T47D (cell line): ENCODE data around the gene LGALS7.

Experiments
- DNase-seq, 2 experiments: peaks; one replicate each; pipeline versions ENCODE4 v3.0.0 to v3.0.0-alpha.2; 2011 to 2012; ENCODE audit warnings: low read depth in 1 of 2, low spot score in 1 of 2
- JUND ChIP-seq: IDR thresholded peaks from 2 replicates; pipeline ENCODE4 v1.6.1; 2012; ENCODE audit warnings: low read depth
- in situ Hi-C: cut with HindIII; loops from 2 replicates; pipeline ENCODE4 v1.10.0; 2016; ENCODE audit warnings: low sequenced_read_pairs, low pct_unique_long_range_greater_than_20kb

The LGALS7 gene

GRCh38 chr19:38736413-38737280, 36.7 kb downstream of the LGALS7 start:
- in situ Hi-C loops: no loop called here
- TF ChIP-seq JUND: no peak
- peak in 1 of 2 experiments; percentile 56 for DNase-seq

- DNase-seq: peak in 1 of 2 experiments; percentile 36
- in situ Hi-C loops: no loop called here
- TF ChIP-seq JUND: no peak
Measured at GRCh38 chr19:38736036-38736412, 37.3 kb downstream of the LGALS7 start.

DNA sequence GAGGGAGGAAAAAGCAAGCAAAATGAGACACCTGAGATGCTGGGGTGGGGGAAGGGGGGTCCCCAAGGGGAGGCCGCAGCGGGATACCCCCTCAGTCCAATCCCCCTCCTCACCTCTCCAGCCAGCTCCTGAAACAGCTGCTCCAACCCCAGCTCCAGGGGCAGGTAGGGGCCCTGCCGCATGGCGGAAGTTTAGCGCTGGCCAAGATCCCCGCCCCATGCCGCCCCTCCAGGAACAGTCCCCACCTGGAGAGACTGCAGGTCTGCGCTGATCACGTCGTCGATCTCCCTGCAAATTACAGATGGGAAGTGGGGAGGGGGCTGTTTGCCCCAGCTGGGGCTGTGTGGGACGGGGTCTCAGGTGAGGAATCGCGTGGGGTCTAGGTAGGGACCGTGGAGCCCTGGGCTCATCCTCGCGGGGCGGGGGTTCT, 38.0 kb downstream of the LGALS7 start:
- no peak for DNase-seq
- no peak for TF ChIP-seq JUND
- in situ Hi-C loops: no loop called here

GRCh38 chr19:38734426-38735256, 38.7 kb downstream of the LGALS7 start:
- DNase-seq: peak; percentile 37 to 50
- TF ChIP-seq JUND: no peak
- in situ Hi-C loops: no loop called here

DNA sequence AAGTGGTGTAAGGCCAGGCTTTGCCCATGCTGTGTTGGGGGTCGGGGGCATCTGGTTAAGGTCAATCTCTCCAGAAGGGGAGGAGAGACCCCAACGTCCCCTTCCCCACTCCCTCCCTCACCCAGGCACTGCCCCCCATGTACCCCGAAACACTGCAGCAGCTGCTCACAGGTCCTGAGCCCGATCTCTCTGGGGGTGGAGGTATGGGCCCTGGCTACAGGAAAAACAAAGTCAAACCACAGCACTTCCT, 39.2 kb downstream of the LGALS7 start:
- TF ChIP-seq JUND: no peak
- DNase-seq: no peak
- in situ Hi-C loops: no loop called here

- in situ Hi-C loops: no loop called here
- no peak for TF ChIP-seq JUND
- no peak for DNase-seq
Measured at GRCh38 chr19:38733493-38734175, 39.7 kb downstream of the LGALS7 start.

DNA sequence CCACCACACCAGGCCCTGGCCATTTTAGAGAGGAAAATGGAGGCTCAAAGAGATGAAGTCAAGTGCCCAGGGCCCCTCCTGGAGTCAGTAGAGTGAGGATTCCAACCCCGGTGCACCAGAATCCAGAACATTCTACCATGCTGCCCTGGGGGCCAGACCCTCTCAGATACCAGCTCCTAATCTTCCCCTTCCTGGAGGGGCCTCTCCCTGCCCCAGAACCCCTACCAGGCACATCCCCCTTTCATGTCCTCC, 40.1 kb downstream of the LGALS7 start:
- DNase-seq: no peak
- in situ Hi-C loops: no loop called here
- no peak for TF ChIP-seq JUND

- in situ Hi-C loops: no loop called here
- TF ChIP-seq JUND: no peak
- DNase-seq: no peak
Measured at GRCh38 chr19:38731654-38732301, 41.5 kb downstream of the LGALS7 start.

- no peak for DNase-seq
- in situ Hi-C loops: no loop called here
- no peak for TF ChIP-seq JUND
Measured at GRCh38 chr19:38730731-38731589, 42.4 kb downstream of the LGALS7 start.

- in situ Hi-C loops: no loop called here
- no peak for TF ChIP-seq JUND
- no peak for DNase-seq
Measured at GRCh38 chr19:38730470-38730730, 42.9 kb downstream of the LGALS7 start.

DNA sequence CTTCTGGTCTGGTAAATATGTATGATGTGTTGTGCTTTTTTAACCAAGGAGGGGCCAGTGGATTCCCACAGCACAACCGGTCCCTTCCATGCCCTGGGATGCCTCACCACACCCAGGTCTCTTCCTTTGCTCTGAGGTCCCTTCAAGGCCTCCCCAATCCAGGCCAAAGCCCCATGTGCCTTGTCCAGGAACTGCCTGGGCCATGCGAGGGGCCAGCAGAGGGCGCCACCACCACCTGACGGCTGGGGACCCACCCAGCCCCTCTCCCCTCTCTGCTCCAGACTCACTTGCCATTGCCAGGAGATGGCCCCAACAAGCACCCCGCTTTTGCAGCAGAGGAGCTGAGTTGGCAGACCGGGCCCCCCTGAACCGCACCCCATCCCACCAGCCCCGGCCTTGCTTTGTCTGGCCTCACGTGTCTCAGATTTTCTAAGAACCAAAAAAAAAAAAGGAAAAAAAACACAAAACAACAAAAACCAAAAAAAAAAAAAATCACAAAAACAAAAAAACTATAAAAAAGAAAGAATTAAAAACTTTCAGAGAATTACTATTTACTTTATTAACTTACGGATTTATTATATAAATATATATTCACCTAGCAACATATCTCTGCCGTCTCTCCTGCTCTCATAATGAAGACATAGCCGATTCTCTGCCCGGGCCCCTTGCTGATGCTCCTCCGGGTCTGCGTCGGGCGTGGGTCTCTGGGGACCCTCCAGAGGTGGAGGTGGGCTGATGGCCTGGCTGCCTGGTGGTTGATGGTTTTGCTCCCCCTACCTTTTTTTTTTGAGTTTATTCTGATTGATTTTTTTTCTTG, 43.5 kb downstream of the LGALS7 start:
- in situ Hi-C loops: no loop called here
- DNase-seq: peak in 1 of 2 experiments; percentile 49
- no peak for TF ChIP-seq JUND
